Measurements from ENCODE around the gene PHOX2B.

PHOX2B gene

GRCh38 chr4:41709844-41710481 is 38.6 kb downstream of the PHOX2B start:
- Histone ChIP-seq H3K4me2 (ENCODE audit: low read depth, low read length) (no peak overlapping the region), H3K9me2 (replicated peaks; ENCODE audit: insufficient read depth, low read length) (no peaks in the 10 kb centered on the region), H3K4me1 (ENCODE audit: low read length) (no peaks in the 10 kb centered on the region), H3K9me3 (replicated peaks; ENCODE audit: insufficient read depth, low read length) (no peaks in the 10 kb centered on the region), H3K27me3 (replicated peaks; ENCODE audit: insufficient read depth, low read length) (no peaks in the 10 kb centered on the region), H3K36me3 (replicated peaks; ENCODE audit: insufficient read depth, low read length) (no peaks in the 10 kb centered on the region), H4K20me1 (ENCODE audit: insufficient read depth, low read length) (no peaks in the 10 kb centered on the region), H2AFZ (ENCODE audit: low read length) (no peak overlapping the region), H3K79me2 (ENCODE audit: low read length) (no peaks in the 10 kb centered on the region), H3F3A (ENCODE audit: insufficient read depth, low read length) (no peaks in the 10 kb centered on the region), H3K9ac (ENCODE audit: low read length) (no peak overlapping the region), H3K4me3 (ENCODE audit: low read length) (no peak overlapping the region), H3K27ac (ENCODE audit: low read length) (no peak overlapping the region)
- TF ChIP-seq EZH2 (optimal IDR thresholded peaks at IDR 0.05; ENCODE audit: low read depth, low read length) (no peak), CTCF (IDR thresholded peaks at IDR 0.05; ENCODE audit: low read length) (no peak)
- DNase-seq: no peak

DNA sequence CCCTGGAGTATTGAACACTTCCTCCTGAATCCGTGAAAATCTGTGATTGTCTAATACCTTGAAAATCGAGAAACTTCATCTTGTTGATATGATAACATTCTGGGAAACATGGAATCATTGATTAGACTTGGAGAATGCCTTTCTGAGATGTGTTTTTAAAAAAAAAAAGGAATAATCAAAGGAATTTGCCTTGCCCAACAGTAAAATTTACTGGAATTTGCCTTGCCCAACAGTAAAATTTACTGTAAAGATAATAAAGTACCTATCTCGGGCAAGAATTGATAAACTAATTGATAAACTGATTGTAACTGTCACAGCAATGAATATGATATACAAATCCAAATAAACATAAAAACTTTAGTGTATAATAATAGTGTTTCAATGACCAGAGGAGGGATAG is 44.7 kb downstream of the PHOX2B start:
- no peak overlapping the region for H3K27ac ChIP-seq (ENCODE audit: low read length)
- H3K36me3 ChIP-seq (replicated peaks; ENCODE audit: insufficient read depth, low read length): no peaks in the 10 kb centered on the region
- H3K9me2 ChIP-seq (replicated peaks; ENCODE audit: insufficient read depth, low read length): no peaks in the 10 kb centered on the region
- H4K20me1 ChIP-seq (ENCODE audit: insufficient read depth, low read length): no peaks in the 10 kb centered on the region
- H3K79me2 ChIP-seq (ENCODE audit: low read length): no peaks in the 10 kb centered on the region
- no peak overlapping the region for H3K4me3 ChIP-seq (ENCODE audit: low read length)
- no peak overlapping the region for H3K9ac ChIP-seq (ENCODE audit: low read length)
- H3K27me3 ChIP-seq (replicated peaks; ENCODE audit: insufficient read depth, low read length): no peaks in the 10 kb centered on the region
- H3K9me3 ChIP-seq (replicated peaks; ENCODE audit: insufficient read depth, low read length): no peaks in the 10 kb centered on the region
- TF ChIP-seq CTCF (IDR thresholded peaks at IDR 0.05; ENCODE audit: low read length) (no peak), EZH2 (optimal IDR thresholded peaks at IDR 0.05; ENCODE audit: low read depth, low read length) (no peak), EZH2phosphoT487 (IDR thresholded peaks at IDR 0.05; ENCODE audit: low read length) (no peak)
- H3F3A ChIP-seq (ENCODE audit: insufficient read depth, low read length): no peaks in the 10 kb centered on the region
- H2AFZ ChIP-seq (ENCODE audit: low read length): no peak overlapping the region
- H3K4me1 ChIP-seq (ENCODE audit: low read length): no peaks in the 10 kb centered on the region
- H3K4me2 ChIP-seq (ENCODE audit: low read depth, low read length): no peak overlapping the region
- DNase-seq: no peak

DNA sequence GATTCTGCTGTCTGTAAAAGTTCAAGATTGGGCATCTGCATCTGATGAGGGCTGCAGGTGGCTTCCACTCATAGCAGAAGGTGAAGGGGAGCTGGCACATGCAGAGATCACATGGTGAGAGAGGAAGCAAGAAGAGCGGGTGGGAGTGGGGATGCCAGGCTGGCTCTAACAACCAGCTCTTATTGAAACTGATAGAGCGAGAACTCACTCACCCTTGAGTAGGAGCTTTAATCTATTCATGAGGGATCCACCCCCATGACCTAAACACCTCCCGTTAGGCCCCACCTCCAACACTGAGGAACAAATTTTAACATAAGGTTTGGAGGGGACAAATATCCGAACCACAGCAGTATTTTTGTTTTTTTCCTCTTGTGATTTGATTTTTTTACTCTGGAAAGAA is 45.8 kb downstream of the PHOX2B start:
- Histone ChIP-seq H3K4me3 (ENCODE audit: low read length) (no peak overlapping the region), H4K20me1 (ENCODE audit: insufficient read depth, low read length) (no peaks in the 10 kb centered on the region), H3K27ac (ENCODE audit: low read length) (no peak overlapping the region), H3K36me3 (replicated peaks; ENCODE audit: insufficient read depth, low read length) (no peaks in the 10 kb centered on the region), H3K4me1 (ENCODE audit: low read length) (no peaks in the 10 kb centered on the region), H3K9me2 (replicated peaks; ENCODE audit: insufficient read depth, low read length) (no peaks in the 10 kb centered on the region), H2AFZ (ENCODE audit: low read length) (no peak overlapping the region), H3K79me2 (ENCODE audit: low read length) (no peaks in the 10 kb centered on the region), H3K9ac (ENCODE audit: low read length) (no peak overlapping the region), H3K27me3 (replicated peaks; ENCODE audit: insufficient read depth, low read length) (no peaks in the 10 kb centered on the region), H3K4me2 (ENCODE audit: low read depth, low read length) (no peak overlapping the region), H3F3A (ENCODE audit: insufficient read depth, low read length) (no peaks in the 10 kb centered on the region), H3K9me3 (replicated peaks; ENCODE audit: insufficient read depth, low read length) (no peaks in the 10 kb centered on the region)
- TF ChIP-seq EZH2 (optimal IDR thresholded peaks at IDR 0.05; ENCODE audit: low read depth, low read length) (no peak), EZH2phosphoT487 (IDR thresholded peaks at IDR 0.05; ENCODE audit: low read length) (no peak), CTCF (IDR thresholded peaks at IDR 0.05; ENCODE audit: low read length) (no peak)
- DNase-seq: no peak
